ENCODE measurements around the gene SLC35C1.

Gene SLC35C1

DNA sequence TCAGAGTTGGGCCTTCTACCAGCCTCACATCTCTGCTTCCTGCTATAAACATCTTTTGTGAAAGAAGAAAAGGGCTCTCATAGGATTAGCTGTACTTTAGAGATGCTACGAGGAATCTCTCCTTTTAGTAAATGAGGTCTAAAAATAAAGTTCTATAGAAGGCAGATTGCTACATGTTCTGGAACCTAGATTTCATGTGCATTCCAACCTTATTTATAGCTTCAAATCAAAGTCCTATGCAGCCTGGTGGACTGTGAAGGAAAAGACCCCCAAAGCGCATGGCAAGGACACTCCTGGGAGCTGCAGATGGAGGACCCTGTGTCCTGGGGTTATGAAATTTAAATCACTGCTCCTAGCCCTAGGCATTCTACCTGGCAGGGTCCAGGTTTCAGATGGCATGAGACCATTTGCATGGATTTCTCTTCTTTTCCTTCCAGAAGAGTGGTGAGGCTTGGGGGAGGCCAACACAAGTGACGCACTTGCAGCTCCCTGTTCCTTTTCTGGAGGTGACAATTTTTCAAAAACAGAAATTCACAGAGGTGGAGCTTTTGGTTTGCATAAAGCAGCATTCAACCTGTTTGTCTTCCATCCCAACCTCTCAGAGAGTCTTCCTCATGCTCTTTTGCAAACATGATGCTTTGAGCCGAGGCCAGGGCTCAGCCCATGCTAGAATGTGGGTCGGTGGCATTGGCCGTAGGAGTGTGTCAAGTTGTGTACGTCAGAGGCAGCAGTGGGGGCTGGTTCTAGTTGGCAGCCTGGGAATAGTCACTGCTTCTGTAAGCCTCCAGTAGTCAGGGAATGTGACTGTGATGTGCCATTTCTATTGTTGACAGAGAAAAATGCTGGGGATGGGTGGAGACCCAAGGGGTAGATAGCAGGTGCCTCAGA is 48.6 kb downstream of the SLC35C1 start:
- Histone ChIP-seq H3K9ac (no peak overlapping the region), H3K36me3 (ENCODE audit: insufficient read depth) (no peaks in the 10 kb centered on the region), H3K27ac (0 out of 2 replicates have a peak overlapping the region, but pooled peaks have one; percentile 9), H3K27me3 (ENCODE audit: insufficient read depth, low read depth) (no peaks in the 10 kb centered on the region), H3K79me2 (ENCODE audit: insufficient read depth, low read depth) (peaks cover 49% of the 10 kb centered on the region; the same call in 1 of the 2 replicates), H3K4me1 (ENCODE audit: low read depth, poor library complexity, severe bottlenecking) (peaks cover 65% of the 10 kb centered on the region), H3K4me2 (peak overlapping the region; percentile 32), H3K4me3 (IDR thresholded peaks at IDR 0.05; ENCODE audit: insufficient read depth, low read depth, low read length) (no peak overlapping the region), H4K20me1 (ENCODE audit: insufficient read depth) (no peaks in the 10 kb centered on the region), H2AFZ (ENCODE audit: low read depth) (no peak overlapping the region)
- TF ChIP-seq CTCF (conservative IDR thresholded peaks at IDR 0.05; ENCODE audit: low read depth, low read length): no peak

DNA sequence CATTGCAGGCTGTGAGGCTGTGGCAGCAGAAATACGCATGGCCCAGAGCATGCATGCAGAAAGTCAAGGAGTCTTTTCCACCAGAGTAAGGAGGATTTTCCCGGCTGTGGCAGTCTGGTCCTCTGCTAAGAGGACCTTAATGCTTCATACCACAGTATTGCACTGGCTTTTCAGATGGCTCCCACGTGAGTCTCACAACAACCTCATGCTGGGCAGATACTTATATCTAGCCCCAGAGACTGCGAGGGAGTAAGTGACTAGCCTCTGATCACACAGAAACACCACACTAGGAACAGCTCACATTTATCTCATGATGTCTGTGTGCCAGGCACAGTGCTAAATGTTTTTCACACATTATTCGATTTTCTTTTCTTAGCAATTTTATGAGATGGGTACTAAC is 50.4 kb downstream of the SLC35C1 start:
- Histone ChIP-seq H4K20me1 (ENCODE audit: insufficient read depth) (no peaks in the 10 kb centered on the region), H3K9ac (no peak overlapping the region), H3K4me1 (ENCODE audit: low read depth, poor library complexity, severe bottlenecking) (peaks cover 58% of the 10 kb centered on the region), H3K4me3 (IDR thresholded peaks at IDR 0.05; ENCODE audit: insufficient read depth, low read depth, low read length) (no peak overlapping the region), H2AFZ (ENCODE audit: low read depth) (no peak overlapping the region), H3K27ac (no peak overlapping the region), H3K79me2 (ENCODE audit: insufficient read depth, low read depth) (peaks cover 33% of the 10 kb centered on the region; the same call in 1 of the 2 replicates), H3K4me2 (no peak overlapping the region), H3K36me3 (ENCODE audit: insufficient read depth) (no peaks in the 10 kb centered on the region), H3K27me3 (ENCODE audit: insufficient read depth, low read depth) (no peaks in the 10 kb centered on the region)
- TF ChIP-seq CTCF (conservative IDR thresholded peaks at IDR 0.05; ENCODE audit: low read depth, low read length): no peak

GRCh38 chr11:45856044-45856468 is 51.1 kb downstream of the SLC35C1 start:
- no peak for TF ChIP-seq CTCF (conservative IDR thresholded peaks at IDR 0.05; ENCODE audit: low read depth, low read length)
- no peak overlapping the region for H3K9ac ChIP-seq
- H4K20me1 ChIP-seq (ENCODE audit: insufficient read depth): no peaks in the 10 kb centered on the region
- no peaks in the 10 kb centered on the region for H3K27me3 ChIP-seq (ENCODE audit: insufficient read depth, low read depth)
- H3K4me2 ChIP-seq: no peak overlapping the region
- no peak overlapping the region for H3K27ac ChIP-seq
- no peaks in the 10 kb centered on the region for H3K36me3 ChIP-seq (ENCODE audit: insufficient read depth)
- H2AFZ ChIP-seq (ENCODE audit: low read depth): no peak overlapping the region
- no peak overlapping the region for H3K4me3 ChIP-seq (IDR thresholded peaks at IDR 0.05; ENCODE audit: insufficient read depth, low read depth, low read length)
- peaks cover 53% of the 10 kb centered on the region for H3K4me1 ChIP-seq (ENCODE audit: low read depth, poor library complexity, severe bottlenecking)
- H3K79me2 ChIP-seq (ENCODE audit: insufficient read depth, low read depth): peaks cover 26% of the 10 kb centered on the region; the same call in 1 of the 2 replicates

- Histone ChIP-seq H3K4me1 (ENCODE audit: low read depth, poor library complexity, severe bottlenecking) (peaks cover 34% of the 10 kb centered on the region), H3K36me3 (ENCODE audit: insufficient read depth) (no peaks in the 10 kb centered on the region), H2AFZ (ENCODE audit: low read depth) (no peak overlapping the region), H3K27ac (peak overlapping the region; percentile 70), H3K27me3 (ENCODE audit: insufficient read depth, low read depth) (no peaks in the 10 kb centered on the region), H3K4me3 (IDR thresholded peaks at IDR 0.05; ENCODE audit: insufficient read depth, low read depth, low read length) (no peak overlapping the region), H4K20me1 (ENCODE audit: insufficient read depth) (no peaks in the 10 kb centered on the region), H3K9ac (no peak overlapping the region; the same call in 1 of the 2 replicates), H3K79me2 (ENCODE audit: insufficient read depth, low read depth) (peaks cover 18% of the 10 kb centered on the region; the same call in 1 of the 2 replicates), H3K4me2 (peak overlapping the region; percentile 63)
- TF ChIP-seq CTCF (conservative IDR thresholded peaks at IDR 0.05; ENCODE audit: low read depth, low read length): no peak
Measured at GRCh38 chr11:45857961-45858474, 53.1 kb downstream of the SLC35C1 start.

Data from KMS-11 (cell line).